HEK293T (cell line): ENCODE results near the gene EPS8L2.

Experiments used
- CTCF ChIA-PET: fragments of 350-600 bp; formaldehyde crosslinking; extraction: SDS; loops from one replicate; lab custom pipeline; 2021; ENCODE audit warnings: antibody characterized with exemption, inconsistent platforms; lab: Yijun Ruan, JAX
- POLR2A ChIA-PET: fragments of 350-600 bp; formaldehyde crosslinking; extraction: SDS; loops from one replicate; lab custom pipeline; 2020; ENCODE audit warnings: antibody characterized with exemption, inconsistent platforms; lab: Yijun Ruan, JAX
- DNase-seq: peaks from one replicate; pipeline ENCODE4 v3.0.0; 2012; ENCODE audit warnings: mixed read lengths; ENCODE audit errors: extremely low spot score
- ARNT ChIP-seq: fragments of 450-650 bp; IDR thresholded peaks from 2 replicates; pipeline ENCODE4 v1.6.1; 2017; ENCODE audit warnings: mild to moderate bottlenecking
- BHLHE40 ChIP-seq: fragments of 450-650 bp; IDR thresholded peaks from 2 replicates; pipeline ENCODE4 v1.6.1; 2016; ENCODE audit warnings: mild to moderate bottlenecking, moderate library complexity, borderline replicate concordance
- CTBP1 ChIP-seq: fragments of 450-650 bp; IDR thresholded peaks from 2 replicates; pipeline ENCODE4 v1.6.1; 2016; ENCODE audit warnings: borderline replicate concordance
- ELF4 ChIP-seq: fragments of 450-650 bp; IDR thresholded peaks from 2 replicates; pipeline ENCODE4 v1.6.1; 2017; ENCODE audit warnings: antibody characterized with exemption
- FOXA1 ChIP-seq: fragments of 450-650 bp; IDR thresholded peaks from 2 replicates; pipeline ENCODE4 v1.6.1; 2016; ENCODE audit warnings: mild to moderate bottlenecking
- FOXK2 ChIP-seq: fragments of 450-650 bp; IDR thresholded peaks from 2 replicates; pipeline ENCODE4 v1.6.1; 2016; ENCODE audit warnings: mild to moderate bottlenecking
- FOXM1 ChIP-seq: fragments of 450-650 bp; IDR thresholded peaks from 2 replicates; pipeline ENCODE4 v1.6.1; 2017; ENCODE audit warnings: mild to moderate bottlenecking, borderline replicate concordance
- HDGF ChIP-seq: fragments of 450-650 bp; IDR thresholded peaks from 2 replicates; pipeline ENCODE4 v1.6.1; 2017; ENCODE audit warnings: antibody characterized with exemption, borderline replicate concordance
- L3MBTL2 ChIP-seq: fragments of 450-650 bp; conservative IDR thresholded peaks from 2 replicates; pipeline ENCODE4 v1.6.1; 2016; ENCODE audit warnings: mild to moderate bottlenecking
- LEF1 ChIP-seq: fragments of 450-650 bp; IDR thresholded peaks from 2 replicates; pipeline ENCODE4 v1.6.1; 2017; ENCODE audit warnings: mild to moderate bottlenecking, borderline replicate concordance
- NFRKB ChIP-seq: fragments of 450-650 bp; IDR thresholded peaks from 2 replicates; pipeline ENCODE4 v1.6.1; 2016; ENCODE audit warnings: mild to moderate bottlenecking, moderate library complexity
- SP1 ChIP-seq: fragments of 450-650 bp; IDR thresholded peaks from 2 replicates; pipeline ENCODE4 v1.6.1; 2017
- SUZ12 ChIP-seq: fragments of 450-650 bp; IDR thresholded peaks from 2 replicates; pipeline ENCODE4 v1.6.1; 2016; ENCODE audit warnings: mild to moderate bottlenecking
- TARDBP ChIP-seq: fragments of 450-650 bp; IDR thresholded peaks from 2 replicates; pipeline ENCODE4 v1.6.1; 2016
- ZNF384 ChIP-seq: fragments of 450-650 bp; IDR thresholded peaks from 2 replicates; pipeline ENCODE4 v1.6.1; 2016
- TF ChIP-seq, protein P1 (sequence below): fragments of 450-650 bp; IDR thresholded peaks from 2 replicates; pipeline ENCODE4 v1.6.1; 2016

The EPS8L2 gene

DNA sequence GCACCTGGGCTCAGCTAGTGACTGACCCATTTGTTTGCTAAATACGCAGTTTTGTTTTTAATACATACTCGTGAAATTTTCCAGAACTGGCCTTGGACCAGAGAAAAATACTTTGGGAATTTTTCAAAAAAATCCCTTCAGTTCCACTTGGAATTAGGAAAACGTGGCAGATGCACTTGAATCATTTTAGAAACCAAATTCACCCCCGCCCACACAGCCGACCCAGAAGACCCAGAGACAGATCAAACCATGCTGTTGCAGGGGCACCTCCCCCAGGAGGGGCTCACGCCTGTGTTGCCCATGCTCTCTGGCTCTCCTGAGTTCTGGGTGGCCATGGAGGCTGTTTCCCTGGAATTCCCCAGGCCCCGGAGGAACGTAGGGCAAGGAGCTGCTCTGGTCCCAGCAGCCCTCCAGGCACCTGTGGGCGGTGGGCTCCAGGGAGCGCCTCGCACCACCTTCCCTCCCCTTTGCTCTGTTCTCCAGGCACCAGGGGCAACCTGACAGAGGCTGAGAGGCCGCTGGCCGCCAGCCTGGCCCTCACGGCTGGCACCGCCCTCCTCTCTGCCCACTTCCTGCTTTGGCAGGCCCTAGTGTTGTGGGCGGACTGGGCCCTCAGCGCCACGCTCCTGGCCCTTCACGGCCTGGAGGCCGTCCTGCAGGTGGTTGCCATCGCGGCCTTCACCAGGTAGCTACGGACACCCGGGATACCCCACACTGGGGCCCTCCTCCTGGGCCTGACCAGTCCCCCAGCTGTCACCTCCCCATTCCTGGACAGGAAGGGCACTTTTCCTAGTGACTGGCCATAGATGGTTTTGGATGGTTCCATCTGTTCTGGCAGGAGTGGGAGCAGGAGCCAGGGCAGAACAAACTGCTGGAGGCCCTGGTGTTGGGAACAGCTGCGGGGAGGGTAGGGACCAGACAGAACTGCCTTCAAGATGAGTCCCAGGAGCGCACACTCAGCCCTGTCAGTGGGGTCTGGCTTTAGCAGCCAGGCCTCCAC, 3.3 kb upstream of the EPS8L2 start:
- TF ChIP-seq BHLHE40 (no peak), SUZ12 (no peak), NFRKB (no peak), FOXK2 (no peak), FOXA1 (no peak), L3MBTL2 (no peak), CTBP1 (no peak), FOXM1 (no peak), ZNF384 (no peak), ELF4 (no peak), SP1 (no peak), TARDBP (no peak), HDGF (no peak), LEF1 (no peak), ARNT (no peak)
- TF ChIP-seq, protein P1, sequence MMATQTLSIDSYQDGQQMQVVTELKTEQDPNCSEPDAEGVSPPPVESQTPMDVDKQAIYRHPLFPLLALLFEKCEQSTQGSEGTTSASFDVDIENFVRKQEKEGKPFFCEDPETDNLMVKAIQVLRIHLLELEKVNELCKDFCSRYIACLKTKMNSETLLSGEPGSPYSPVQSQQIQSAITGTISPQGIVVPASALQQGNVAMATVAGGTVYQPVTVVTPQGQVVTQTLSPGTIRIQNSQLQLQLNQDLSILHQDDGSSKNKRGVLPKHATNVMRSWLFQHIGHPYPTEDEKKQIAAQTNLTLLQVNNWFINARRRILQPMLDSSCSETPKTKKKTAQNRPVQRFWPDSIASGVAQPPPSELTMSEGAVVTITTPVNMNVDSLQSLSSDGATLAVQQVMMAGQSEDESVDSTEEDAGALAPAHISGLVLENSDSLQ: no peak
- no peak for DNase-seq
- POLR2A ChIA-PET: interaction anchor here (1.5 kb wide), 1 partner anchor 24 kb away, joined by 3 read pairs; no protein-coding TSS in a partner anchor
- CTCF ChIA-PET: no interaction called here

DNA sequence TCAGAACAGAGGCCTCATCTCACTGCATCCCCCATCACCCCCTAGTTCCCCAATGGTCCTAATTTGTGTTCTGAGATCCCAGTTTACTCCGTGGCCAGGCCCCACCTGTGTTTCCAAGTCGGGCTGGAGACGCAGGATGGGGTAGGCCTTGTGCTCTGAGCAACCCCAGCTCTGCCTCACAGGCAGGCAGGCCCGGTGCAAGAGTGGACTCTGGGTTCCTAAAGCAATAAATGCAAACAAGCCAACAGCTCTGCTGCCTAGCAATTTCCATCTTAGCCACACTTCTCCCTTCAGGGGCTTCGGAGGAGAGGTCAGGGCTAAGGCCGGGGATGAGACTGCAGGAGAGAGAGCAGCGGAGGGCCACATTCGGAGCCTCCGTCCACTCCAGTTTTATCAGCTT, 2.5 kb upstream of the EPS8L2 start:
- POLR2A ChIA-PET: interaction anchor here (1.3 to 1.5 kb wide), 2 partner anchors 10 to 23 kb away, joined by 3 read pairs; no protein-coding TSS in a partner anchor
- CTCF ChIA-PET: no interaction called here
- no peak for DNase-seq
- no peak for TF ChIP-seq LEF1
- no peak for TF ChIP-seq FOXA1
- no peak for TF ChIP-seq HDGF
- TF ChIP-seq SP1: no peak
- no peak for TF ChIP-seq CTBP1
- TF ChIP-seq ARNT: no peak
- no peak for TF ChIP-seq ELF4
- no peak for TF ChIP-seq L3MBTL2
- no peak for TF ChIP-seq SUZ12
- no peak for TF ChIP-seq BHLHE40
- TF ChIP-seq TARDBP: no peak
- no peak for TF ChIP-seq NFRKB
- no peak for TF ChIP-seq FOXM1
- no peak for TF ChIP-seq ZNF384

DNA sequence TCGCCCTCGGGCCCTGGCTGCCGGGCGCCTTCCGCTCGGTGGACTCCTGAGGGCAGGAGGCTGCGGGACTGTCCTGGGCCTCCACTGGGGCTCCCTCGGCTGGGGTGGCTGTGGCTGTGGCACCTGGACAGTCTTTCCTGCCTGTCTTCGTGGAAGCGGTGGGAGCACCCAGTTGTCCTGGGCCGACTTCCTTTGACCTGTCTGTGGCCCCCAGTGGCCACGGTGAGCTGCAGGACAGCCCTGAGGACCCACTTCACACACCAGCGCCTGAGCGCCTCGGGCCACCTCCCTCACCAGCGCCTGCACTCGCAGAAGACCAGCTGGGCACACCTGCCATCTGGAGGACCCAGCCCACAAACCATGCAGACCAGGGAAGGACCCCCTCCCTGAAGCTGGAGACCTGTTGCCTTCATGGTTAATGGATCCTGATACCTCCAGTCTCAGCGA, 1.8 kb upstream of the EPS8L2 start:
- CTCF ChIA-PET: no interaction called here
- POLR2A ChIA-PET: interaction anchor here (1.3 kb wide), 1 partner anchor 11 kb away, joined by 3 read pairs; no protein-coding TSS in a partner anchor
- TF ChIP-seq FOXK2: no peak
- no peak for TF ChIP-seq L3MBTL2
- TF ChIP-seq HDGF: no peak
- TF ChIP-seq FOXA1: no peak
- TF ChIP-seq SUZ12: no peak
- TF ChIP-seq ELF4: no peak
- no peak for TF ChIP-seq FOXM1
- no peak for TF ChIP-seq ZNF384
- no peak for TF ChIP-seq BHLHE40
- TF ChIP-seq CTBP1: no peak
- TF ChIP-seq LEF1: no peak
- no peak for TF ChIP-seq SP1
- no peak for TF ChIP-seq TARDBP
- no peak for TF ChIP-seq NFRKB
- no peak for DNase-seq

DNA sequence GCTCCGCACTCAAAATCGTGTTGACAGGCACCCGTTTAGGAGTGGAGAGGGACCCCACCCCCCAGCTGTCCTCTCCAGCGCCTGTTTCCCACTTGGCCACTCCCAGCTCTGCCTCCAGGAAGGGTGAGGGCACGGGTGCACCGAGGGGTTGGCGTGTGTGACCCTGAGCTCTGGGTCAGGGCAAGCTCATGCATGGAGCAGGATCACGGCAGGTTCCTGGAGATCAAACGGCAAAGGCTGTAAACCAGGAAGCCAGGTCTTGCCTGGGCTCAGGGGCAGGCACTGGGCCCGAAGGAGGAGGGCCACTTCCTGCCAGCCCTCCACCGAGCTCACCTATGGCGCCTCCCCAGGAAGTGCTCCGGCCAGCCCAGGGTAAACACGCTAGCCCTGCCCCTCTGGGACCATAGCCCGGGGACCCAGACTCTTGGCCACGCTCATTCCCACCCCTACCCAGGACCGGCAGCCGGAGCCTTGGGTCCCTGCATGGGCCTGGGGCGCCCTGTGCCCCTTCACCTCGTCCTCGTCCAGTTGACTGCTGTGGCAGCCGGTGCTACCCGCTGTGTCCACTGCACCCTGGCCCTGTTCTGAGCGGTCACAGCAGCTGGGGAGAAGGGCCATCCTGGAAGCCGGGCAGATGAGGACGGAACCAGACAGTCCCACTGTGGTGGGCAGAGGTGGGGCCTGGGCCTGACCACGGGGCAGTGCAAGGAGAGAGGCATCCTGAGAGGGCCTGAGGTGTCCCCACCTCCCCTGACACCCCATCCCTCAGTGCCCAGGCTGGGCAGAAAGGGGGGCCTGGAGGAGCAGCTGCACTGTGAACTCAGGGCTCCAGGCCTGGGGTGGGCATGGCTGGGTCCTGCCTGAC, 1.0 kb upstream of the EPS8L2 start:
- TF ChIP-seq SP1: no peak
- no peak for TF ChIP-seq FOXA1
- no peak for TF ChIP-seq FOXM1
- ChIA-PET POLR2A (interaction anchor here (0.6 to 1.3 kb wide), 2 partner anchors 12 to 169 kb away, joined by 3 read pairs; partner anchors contain the start of gene HRAS), CTCF (no interaction called here)
- DNase-seq: no peak

DNA sequence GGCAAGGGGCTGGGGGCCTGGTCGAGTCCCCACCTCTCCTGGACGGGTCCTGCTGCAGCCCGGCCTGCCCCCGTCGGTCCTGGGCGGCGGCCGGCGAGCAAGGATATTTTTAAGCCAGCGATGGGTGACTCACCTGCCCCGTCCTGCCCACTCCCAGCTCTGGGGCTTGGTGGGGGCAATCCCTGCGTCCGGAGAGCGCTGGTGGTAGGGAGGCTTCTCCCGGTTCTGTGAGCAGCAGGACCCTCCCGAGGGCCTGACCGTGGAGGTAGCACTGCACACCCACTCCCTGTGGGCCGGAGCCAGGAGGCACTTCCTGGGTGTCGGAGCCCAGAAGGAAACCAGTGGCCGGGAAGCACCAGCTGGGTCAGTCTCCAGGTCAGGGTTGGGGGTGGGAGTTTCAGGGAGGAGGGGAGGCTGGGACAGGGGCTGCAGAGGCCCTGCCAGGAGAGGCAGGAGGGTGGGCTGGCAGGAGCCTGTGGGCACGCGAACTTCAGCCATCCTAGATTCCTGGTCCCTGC, 467 bp downstream of the EPS8L2 start:
- POLR2A ChIA-PET: no interaction called here
- DNase-seq: no peak
- CTCF ChIA-PET: no interaction called here
- TF ChIP-seq TARDBP: no peak
- no peak for TF ChIP-seq FOXK2
- no peak for TF ChIP-seq NFRKB
- TF ChIP-seq FOXA1: no peak
- no peak for TF ChIP-seq SUZ12
- TF ChIP-seq SP1: no peak
- no peak for TF ChIP-seq HDGF
- TF ChIP-seq ZNF384: no peak
- no peak for TF ChIP-seq LEF1
- TF ChIP-seq FOXM1: no peak
- TF ChIP-seq ARNT: no peak
- TF ChIP-seq BHLHE40: no peak
